K562 treated with DMSO at 1 percent for 12 hours (cell line): ENCODE measurements around the gene UTY. TPM values are rescaled to one million over a fixed set of nuclear protein-coding genes. Genes with fewer than 3 reads are reported as not detected.

Experiments
- total RNA-seq: library from RNA; unstranded; fragments of 300-600 nt; gene quantifications from 2 replicates; pipeline ENCODE4 v1.2.3, GENCODE V29; 2022; ENCODE audit not compliant: insufficient read depth

The UTY gene
- not detected in 2 replicates for total RNA-seq

DNA sequence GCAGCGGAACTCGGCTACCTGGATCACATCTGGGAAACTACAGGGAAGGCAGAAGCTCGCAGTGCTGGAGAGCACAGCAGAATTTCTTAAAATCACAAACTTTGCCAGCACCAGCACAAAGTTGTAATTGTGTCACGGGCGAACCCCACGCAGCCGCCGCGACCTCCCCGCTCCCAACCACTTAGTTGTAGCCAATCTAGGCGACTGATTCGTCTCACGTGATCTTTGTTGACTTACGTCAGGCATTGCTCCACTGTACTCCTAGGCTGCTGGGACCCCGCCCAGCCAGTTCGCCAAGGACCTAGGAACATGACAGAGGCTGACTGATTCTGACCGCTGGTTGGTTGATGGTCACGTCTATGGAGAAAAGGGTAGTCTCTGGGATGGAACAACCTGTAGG is at the start of gene UTY:
Gene UTY (minus strand): TSS at position 206 of the 400 bp plus-strand sequence. CDS start 368 bp downstream, outside the sequence.

Other genes with a start within 250 kb of the UTY start
- gene TMSB4Y, start 223.9 kb upstream of the UTY start, total RNA-seq: not detected in 2 replicates